ENCODE measurements around the gene LRRC45.

Gene LRRC45

DNA sequence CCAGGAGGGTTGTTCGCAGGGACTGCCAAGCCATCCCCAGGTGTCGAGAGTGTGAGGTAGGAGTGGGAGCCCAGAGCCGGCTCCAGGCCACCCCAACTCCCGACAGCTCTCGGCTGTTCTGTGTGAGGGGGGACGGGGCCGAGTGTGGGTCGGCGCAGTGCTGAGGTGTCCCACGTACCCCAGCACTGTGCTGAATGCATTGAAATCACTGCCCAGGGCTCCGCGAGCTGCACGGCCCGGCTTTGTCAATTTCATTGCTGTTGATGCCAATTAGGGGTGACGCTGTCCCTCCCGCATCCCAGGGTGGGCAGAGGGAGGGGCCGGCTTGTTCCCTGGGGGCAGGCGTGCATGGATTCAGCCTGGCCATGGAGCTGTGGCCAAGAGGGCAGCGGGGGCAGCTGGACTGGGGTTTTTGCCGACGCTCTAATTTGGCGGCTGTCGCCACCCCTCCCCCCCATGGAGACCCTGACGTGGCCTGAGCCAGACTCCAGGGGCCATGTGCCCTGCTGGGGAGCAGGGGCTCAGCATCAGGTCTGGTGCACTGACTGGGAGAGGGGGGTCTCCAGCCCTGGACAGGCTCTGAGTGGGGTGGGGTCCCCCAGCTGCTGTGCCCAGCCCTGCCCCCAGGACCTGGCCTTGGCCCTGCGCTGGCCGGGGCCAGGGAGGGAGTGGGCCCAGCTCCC lies 14.7 kb upstream of the LRRC45 start:
- no peak for DNase-seq

DNA sequence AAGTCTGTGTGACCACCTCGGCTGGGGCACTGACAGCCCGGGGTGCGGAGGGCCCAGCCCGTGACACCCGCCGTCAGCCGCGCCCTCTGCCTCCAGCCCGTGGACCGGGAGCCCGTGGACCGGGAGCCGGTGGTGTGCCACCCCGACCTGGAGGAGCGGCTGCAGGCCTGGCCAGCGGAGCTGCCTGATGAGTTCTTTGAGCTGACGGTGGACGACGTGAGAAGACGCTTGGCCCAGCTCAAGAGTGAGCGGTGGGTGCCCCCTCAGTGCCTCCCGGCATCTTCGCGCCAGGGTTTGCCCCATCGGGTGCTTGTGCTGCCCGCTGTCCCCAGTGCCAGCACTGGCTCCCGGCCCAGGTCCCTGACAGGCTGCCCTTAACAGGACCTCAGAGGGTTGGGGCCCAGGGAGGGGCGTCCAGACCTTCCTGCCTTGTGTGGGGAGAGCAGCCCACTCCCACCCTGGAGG lies 14.1 kb upstream of the LRRC45 start:
- no peak for DNase-seq

DNA sequence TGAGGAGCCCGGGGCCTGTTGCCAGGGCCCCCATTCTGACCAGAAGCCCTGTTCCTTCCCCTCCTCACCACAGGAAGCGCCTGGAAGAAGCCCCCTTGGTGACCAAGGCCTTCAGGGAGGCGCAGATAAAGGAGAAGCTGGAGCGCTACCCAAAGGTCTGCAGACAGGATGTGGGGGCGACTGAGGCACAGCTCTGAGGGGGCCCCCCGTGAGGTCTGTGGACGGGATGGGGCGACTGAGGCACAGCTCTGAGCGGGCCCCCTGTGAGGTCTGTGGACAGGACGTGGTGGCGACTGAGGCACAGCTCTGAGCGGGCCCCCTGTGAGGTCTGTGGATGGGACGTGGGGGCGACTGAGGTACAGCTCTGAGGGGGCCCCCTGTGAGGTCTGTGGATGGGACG lies 13.7 kb upstream of the LRRC45 start:
- no peak for DNase-seq

DNA sequence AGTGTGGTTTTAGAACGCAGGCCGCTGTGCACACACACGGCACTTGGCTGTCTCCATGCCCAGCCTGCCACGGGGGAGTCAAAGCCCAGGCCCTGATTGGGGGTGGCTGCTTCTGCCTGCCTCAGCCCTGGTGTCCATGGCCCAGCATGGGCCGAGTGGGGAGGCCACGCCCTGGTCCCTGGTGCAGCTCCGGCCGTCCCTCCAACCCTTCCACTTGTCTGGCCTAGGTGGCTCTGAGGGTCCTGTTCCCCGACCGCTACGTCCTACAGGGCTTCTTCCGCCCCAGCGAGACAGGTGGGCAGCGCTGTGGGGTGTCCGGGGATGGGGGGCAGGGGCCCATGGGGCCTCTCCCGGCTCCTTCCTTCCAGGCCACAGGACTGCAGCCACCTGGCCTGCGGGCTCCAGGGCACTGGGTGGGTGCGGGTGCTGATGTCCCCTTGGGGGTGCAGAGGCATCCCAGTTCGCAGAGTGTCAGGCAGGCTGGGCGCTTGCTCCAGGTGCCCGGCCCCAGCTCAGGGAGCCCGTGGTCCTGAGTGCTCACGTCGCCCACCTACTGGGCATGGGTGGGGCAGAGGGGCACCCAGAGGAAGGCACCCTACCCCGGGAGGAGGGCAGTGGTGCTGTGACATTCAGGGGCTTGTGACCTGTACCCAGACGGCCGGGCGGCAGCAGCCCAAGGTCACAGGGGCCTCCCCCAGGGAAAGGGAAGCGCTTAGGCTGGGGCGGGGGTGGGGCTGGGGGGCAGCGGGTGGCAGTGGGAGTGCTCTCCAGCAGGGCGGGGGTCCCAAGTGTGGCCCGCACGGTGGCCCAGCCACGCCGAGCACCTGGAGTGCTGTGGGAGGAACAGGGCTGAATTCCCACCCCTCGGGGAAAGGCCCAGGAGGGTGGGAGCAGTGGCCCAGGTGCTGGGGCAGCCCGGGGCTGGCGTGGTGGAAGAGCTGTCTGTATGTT lies 12.3 kb upstream of the LRRC45 start:
- DNase-seq, result no peak

DNA sequence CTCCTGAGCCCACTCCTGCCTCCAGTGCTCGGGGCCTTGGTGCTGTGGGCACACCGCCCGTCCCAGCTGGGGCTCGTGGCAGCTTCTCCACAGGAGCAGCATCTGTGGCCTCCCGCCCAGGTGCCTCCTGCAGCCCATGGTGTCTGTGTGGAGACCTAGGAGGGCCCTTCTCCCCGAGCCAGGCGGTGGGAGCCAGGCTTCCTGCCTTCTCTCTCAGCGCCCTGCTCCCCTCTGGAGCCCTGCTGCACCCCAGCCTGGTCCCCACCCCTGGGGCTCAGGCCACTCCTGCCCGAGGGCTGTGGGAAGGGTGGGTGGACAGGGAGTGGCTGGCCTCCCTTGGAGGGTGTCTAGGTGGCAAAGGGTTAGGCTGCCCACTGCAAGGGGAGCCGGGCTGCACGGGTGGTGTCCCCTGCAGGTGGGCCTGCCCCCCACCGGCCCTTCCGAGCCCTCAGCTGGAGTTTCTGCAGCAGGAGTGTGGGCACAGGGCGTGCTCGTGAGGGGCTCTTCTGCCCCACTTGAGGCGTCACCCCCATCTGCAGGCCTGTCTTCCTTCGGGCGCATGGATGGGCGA lies 11.4 kb upstream of the LRRC45 start:
- no peak for DNase-seq

DNA sequence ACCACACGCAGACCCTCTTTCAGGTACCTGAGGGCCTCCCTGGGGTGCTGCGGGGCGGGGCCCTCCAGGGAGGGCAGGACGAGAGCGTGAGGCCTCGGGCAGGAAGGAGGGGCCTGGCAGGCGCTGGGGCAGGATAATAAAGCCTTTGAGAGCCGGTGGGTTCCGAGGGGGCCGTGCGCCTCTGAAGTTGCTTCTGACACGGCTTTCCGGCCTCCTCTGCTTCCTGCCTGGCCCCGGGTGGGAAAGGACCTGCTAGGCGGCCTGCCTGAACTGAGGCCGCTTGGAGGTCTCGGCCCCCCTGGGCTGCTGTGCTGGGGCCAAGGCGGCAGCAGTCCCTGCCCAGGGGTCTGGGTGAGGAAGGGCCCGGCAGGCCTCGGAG lies 10.9 kb upstream of the LRRC45 start:
- DNase-seq, result no peak

DNA sequence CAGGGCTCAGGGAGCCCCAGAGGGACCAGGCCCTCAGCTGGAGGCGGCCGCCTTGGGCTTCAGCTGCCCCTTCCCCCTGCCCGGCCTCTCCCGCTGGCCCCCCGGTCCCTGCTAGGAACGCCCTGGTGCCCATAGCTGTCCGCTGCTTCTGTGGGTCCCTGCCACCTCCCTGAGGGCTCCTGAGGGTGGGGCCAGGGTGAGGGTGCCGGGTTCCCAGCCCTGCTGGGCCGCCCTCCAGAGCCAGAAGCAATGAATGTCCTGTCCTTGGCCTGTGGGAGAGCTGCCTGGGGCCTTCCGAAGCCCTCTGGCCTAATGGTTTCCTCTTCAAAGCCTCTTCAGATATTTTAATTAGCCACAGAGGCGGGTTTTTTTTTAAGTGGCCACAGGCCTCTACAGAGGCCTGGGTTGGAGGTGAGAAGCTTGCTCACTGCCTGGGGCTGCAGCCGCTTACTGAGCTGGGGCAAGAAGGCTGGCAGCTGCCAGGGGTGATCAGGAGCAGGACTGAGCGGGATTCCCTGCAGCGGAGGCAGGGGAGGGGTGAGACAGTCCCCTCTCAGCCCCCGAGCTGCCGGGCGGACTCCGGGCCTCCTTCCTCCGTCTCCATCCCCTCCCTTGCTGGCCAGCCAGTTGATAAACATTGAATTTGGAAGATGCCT lies 10.3 kb upstream of the LRRC45 start:
- no peak for DNase-seq

DNA sequence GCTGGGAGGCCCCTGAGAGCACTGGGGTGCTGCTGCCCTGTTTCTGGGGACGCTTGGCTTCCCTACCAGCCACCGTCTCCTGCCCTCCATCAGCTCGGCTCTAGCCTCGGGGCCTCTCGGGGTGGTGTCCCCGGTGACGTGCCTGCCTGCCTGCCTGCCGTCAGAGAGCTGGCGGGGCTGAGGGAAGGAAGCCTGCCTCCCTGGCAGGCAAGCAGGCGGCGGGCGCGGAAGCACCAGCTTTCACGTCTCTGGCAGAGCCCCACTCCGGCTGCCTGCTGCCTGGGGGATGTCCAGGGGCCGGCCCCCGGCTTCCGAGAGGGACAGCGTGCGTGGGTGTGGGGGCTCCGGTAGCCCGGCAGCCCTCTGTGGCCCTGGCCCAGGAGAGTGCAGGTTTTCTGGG lies 9.8 kb upstream of the LRRC45 start:
- DNase-seq, result no peak

DNA sequence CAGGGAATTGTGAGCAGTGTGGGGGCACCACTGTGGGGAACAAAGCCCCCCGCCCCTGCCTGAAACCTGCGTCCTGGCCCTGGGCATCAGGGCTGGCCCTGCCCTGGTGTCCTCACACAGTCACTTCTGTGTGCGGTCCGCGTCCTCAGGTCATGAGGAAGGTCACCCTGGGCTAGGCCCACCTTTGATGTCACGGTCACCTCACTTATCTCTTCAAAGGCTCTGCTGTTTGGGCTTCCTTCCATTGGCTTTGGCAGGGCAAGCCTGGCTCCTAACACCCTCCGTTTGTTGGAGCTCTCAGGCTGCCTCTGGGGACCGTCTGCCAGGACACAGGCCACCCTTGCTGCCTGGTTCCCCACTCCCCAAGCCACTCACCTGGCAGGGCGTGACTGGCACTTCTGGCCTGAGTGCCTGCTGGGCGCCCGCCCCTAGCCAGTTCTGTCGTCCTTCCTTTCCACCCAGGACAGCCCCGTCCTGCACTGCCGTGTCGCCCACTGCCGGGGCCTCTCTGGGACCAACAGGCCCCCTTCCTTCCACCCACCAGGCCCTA lies 9.3 kb upstream of the LRRC45 start:
- no peak for DNase-seq

DNA sequence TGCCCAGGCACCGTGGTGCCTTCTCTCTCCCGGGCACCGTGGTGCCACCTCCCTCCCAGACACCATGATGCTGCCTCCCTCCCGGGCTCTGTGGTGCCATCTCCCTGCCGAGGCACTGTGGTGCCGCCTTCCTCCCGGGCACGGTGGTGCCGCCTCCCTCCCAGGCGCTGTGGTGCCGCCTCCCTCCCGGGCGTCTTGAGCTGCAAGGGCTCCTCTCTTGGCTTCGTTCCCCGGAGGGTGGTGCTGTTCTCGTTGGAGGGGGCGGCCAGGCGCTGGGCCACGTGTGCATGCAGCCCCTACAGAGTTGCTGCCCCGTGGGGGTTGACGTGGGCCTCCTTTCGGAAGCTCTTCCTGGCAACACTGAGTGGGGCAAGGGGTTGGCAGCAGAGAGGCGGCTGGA lies 8.7 kb upstream of the LRRC45 start:
- DNase-seq, result no peak

DNA sequence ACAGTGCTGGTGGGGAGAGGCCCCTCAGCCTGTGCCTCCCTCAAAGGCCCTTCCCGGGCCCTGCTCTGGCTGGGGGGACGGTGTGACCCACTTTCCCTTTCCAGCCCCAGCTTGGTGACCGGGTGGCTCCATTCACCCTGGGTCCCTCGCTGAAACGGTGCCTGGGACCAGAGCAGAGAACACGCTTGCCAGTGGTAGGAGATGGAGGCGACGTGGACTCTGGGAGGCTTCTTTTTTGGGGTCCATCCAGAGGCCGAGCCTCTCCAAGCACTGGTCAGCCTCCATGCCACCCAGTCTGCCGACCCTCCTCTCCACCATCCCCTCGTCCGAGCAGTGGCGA lies 8.2 kb upstream of the LRRC45 start:
- DNase-seq, result no peak

DNA sequence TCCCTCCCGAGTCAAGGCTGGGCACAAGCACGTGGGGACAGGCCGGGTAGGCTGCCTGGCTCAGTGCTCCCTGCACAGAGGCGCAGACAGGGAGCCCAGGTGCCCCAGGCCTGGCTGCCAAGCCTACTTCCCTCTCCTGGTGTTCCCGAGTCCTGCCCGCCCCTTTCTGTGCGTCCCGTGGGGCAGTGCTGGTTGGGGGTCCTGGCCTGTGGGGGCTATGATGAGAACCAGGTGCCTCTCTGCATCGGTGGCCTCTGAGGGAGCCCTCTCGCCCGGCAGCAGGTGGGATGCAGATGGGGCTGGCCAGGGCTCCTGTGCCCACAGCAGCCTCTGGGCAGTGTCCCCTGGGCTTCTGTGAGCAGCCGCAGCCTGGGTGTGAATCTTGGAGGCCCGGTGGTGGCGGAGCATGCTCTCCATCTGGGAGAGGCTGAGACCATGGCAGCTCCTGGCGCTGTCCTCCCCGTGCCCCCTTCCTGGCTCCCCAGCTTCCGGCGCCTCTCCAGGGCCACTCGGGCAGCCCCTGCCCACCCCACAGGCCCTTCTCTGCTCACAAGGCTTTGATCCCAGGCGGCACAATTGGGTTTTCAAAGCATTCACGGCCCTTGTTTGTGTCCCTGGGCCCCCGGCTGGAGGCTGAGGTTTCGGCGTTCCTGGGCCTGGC lies 7.7 kb upstream of the LRRC45 start:
- DNase-seq, result no peak

DNA sequence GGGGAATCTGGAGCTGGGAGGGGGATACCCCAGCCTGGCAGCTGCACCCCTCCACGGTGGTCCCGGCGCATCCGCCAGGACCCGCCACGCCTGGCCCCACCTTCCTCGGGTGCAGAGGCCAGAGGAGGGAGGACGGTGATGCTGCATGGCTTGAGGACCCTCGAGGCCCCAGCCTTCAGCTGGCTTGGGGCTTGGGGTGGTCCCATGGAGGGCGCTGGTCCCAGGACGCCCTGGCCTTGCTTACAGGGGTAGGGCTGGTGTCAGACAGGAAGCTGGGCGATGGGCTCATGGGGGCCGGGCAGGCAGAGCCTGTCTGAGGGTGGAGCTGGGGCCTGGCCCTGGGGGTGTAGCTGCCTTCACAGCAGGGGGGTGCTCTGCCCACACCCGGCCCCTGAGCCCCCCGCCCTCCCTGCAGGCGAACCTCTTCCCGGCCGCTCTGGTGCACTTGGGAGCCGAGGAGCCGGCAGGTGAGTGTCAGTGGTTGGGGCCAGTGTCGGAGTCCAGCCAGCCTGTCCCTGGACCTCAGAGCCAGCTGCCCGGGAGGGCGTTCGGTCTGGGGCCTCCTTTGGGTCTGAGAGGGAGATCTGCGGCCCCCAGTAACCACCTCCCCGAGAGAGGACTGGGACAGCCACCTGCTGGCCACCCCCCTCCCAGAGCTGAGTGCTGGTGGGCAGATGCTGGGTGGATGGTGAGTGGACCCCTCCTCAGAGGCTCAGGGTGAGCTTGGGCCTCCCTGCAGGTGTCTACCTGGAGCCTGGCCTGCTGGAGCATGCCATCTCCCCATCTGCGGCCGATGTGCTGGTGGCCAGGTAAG lies 6.8 kb upstream of the LRRC45 start:
- no peak for DNase-seq

DNA sequence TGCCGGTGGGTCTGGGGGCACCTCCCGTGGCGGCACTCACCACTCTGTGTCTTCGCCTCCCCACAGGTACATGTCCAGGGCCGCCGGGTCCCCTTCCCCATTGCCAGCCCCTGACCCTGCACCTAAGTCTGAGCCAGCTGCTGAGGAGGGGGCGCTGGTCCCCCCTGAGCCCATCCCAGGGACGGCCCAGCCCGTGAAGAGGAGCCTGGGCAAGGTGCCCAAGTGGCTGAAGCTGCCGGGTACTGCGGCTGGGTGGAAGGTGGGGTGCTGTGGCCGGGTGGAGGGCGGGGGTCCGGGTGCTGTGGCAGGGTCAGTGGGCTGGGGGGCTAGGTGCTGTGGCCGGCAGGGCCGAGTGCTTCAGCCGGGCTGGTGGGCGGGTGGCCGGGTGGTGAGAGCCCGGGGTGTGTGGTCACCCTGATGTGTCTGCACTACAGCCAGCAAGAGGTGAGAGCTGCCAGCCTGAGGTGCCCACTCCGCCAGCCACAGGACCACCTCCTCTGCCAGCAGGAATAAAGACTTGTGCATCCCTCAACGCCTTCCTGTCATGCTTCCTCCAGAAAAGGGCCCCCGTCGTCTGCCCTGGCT lies 6.1 kb upstream of the LRRC45 start:
- no peak for DNase-seq

DNA sequence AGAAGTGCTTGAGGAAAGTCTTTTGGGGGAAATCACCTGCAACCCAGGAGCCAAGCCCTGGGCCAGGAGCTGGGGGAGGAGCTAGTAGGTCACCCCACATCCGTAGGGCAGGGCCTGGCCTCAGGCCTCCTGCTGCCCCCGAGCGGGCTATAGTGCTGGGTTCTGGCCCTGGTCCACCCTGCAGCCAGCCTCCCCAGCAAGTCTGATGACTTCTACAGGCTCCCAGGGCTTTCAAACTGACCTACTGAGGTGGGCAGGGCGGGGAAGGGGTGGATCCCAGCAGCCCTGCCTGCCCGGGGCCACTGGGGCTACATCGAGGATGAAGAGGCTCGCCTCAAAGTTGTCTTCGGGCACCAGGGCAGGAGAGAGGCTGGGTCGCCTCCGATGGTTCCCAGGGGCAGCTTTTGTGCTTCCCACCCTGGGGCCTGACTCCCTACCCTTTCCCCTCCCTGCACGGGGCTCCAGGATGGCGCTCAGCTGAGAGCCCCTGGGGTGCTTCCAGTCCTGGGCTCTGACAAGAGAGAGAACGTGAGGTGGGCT lies 5.4 kb upstream of the LRRC45 start:
- DNase-seq, result no peak

DNA sequence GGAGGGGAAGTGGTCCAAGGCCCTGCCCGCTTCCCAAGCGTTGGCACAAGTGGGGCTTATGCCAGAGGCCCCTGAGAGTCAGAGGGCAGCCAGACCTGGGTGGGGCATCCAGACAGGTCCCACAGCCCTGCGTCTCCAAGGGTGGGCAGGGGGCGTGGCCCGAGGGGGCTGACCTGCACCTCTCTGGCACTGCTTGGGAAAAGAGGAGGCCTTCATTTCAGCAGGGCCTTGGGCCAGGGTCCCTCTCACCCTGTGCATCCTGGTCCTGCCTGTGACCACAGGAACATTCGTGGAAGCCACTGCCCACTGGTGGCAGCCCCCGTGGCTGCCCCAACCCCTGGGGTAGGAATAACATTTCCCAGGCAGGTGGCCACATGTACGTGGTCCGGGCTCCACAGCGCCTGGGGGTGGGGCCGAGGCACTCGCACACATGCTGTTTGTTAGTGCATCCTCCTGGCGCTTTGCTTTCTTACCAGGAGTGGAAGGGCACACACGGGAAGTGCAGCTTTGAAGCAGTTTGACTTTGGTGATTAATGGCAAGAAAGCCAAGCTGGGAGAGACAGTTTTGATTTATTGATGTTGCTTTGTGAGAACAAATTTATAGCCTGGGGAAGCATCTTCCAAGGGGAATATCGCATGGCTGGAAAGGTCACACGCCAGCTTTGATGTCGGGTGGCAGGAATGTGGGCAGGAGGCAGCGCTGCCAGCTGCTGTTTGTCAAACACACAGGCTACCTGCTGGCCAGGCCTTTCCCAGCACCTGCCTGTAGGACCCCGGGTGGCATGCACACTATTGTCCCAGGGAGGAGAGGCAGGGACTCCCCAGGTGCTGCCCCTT lies 4.7 kb upstream of the LRRC45 start:
- DNase-seq, result no peak

DNA sequence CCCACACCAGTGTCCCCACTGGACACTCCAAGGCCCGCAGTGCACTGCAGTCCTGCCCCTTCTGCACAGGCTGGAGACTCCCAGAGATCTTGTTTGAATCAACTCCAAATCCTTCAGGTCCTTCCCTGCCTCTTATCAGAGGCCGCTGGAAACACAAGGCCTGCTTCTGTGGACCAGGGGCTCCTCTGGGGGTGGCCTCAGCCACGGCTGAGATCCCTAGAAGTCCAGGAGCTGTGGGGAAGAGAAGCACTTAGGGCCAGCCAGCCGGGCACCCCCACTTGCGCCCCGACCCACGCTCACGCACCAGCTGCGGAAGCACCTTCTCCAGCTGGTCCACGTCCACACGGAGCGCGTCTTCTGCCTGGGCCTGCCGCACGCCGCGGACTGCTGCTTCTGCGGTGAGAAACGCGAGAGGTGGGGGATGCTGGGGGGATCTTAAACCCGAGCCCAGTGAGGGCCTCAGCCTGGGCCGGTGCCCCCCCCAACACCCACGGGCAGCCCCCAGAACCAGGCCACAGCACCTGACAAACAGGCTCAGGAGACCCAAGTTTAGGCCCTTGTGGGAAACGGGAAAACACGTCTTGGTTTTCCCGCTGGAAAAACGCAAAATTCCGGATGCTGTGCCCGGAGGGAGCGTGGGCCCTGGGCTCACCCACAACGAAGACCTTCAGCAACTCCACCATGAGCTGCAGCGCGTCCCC lies 4.0 kb upstream of the LRRC45 start:
- DNase-seq, result no peak

DNA sequence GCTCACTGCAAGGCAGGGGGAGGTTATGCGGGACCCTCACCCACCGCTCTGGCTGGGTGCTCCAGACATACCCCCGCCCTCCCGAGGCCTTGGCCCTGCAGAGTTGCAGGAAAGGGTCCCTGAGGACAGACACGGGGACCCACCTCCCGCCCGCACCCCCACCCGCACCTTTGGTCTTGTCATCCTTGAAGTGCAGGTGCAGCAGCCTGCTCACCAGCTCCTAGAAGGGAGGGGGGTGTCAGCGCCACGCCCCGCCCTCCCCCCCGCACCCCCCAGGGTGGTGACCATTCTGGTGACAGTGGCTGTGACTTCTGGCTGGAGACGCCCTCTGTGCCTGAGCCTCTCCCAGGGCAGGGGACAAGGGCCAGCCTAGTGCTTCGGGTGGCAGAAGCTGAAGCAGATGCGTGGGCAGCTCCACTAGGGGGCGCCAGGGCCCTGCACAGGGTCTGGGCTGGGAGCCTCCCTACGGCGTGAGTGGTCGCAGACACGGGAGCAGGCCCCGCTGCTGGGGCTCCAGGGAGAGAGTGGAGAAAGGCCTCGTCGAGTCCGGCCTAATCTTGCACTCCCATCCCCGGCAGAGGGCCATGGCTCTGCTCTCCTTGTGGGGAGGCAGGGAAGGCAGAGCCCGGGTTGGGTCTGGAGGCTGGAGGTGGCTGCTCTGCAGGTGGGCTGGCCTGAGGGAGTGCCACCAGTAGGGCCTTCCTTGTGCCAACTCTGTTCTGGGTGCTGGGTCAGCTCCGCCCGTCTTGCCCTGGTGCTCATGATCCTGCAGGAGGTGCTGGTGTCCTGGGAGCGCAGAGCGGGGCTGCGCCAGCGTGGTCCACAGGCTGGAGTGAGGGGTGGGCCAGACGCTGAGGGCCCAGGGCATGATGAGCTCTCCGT lies 3.2 kb upstream of the LRRC45 start:
- DNase-seq, result peak; percentile 69 to 89 (median 73)
